CD8-positive, alpha-beta memory T cell (primary cell): ENCODE measurements around the gene IFI6. TPM values are rescaled to one million over a fixed set of nuclear protein-coding genes. Genes with fewer than 3 reads are reported as not detected.
"Not testable (repeated sequence)": the region's sequence is repeated elsewhere in the genome, so short reads cannot be mapped to it uniquely, and the experiment has no call there.

Source experiments
- CTCF ChIA-PET: fragments of 350-600 bp; sonication (Branson Sonifier 250); formaldehyde crosslinking; loops from one replicate; lab custom pipeline; 2021; ENCODE audit warnings: antibody characterized with exemption; lab: Charles Lee
- POLR2A ChIA-PET: fragments of 350-600 bp; sonication (Branson Sonifier 250); formaldehyde crosslinking; loops from one replicate; lab custom pipeline; 2021; ENCODE audit warnings: antibody characterized with exemption; lab: Charles Lee
- DNase-seq, 5 donors: peaks; one replicate each; pipeline versions ENCODE4 v3.0.0 to v3.0.0-alpha.2; 2020 to 2022; ENCODE audit warnings: mixed read lengths in 1 of 5
- H3K27ac ChIP-seq: one replicate; pipeline ENCODE4 v1.7.0; 2013; ENCODE audit warnings: low read depth, mild to moderate bottlenecking, low read length, moderate library complexity
- H3K27me3 ChIP-seq: 2 replicates; pipeline ENCODE4 v1.7.0; 2013; ENCODE audit warnings: low read length, mild to moderate bottlenecking; ENCODE audit not compliant: insufficient read depth, poor library complexity, severe bottlenecking
- H3K36me3 ChIP-seq: 2 replicates; pipeline ENCODE4 v1.7.0; 2013; ENCODE audit warnings: mild to moderate bottlenecking, low read length, moderate library complexity; ENCODE audit not compliant: insufficient read depth
- H3K4me1 ChIP-seq: 2 replicates; pipeline ENCODE4 v1.7.0; 2013; ENCODE audit warnings: mild to moderate bottlenecking, low read length, moderate library complexity; ENCODE audit not compliant: insufficient read depth
- H3K4me3 ChIP-seq: 2 replicates; pipeline ENCODE4 v1.7.0; 2013; ENCODE audit warnings: mild to moderate bottlenecking, low read length
- H3K9me3 ChIP-seq: 2 replicates; pipeline ENCODE4 v1.7.0; 2013; ENCODE audit warnings: mild to moderate bottlenecking, low read length
- H3K27ac Mint-ChIP-seq, 8 donors: one replicate each; pipeline ENCODE4 v1.8.0; 2020 to 2021; ENCODE audit warnings: mixed read lengths in 8 of 8, mild to moderate bottlenecking in 6 of 8, inconsistent platforms in 3 of 8, moderate library complexity in 3 of 8
- H3K27me3 Mint-ChIP-seq, 2 donors: one replicate each; pipeline ENCODE4 v1.8.0; 2020 to 2021; ENCODE audit warnings: mixed read lengths in 2 of 2, mild to moderate bottlenecking in 1 of 2, moderate library complexity in 1 of 2
- H3K36me3 Mint-ChIP-seq, 3 donors: one replicate each; pipeline ENCODE4 v1.8.0; 2020 to 2021; ENCODE audit warnings: mixed read lengths in 3 of 3, inconsistent platforms in 1 of 3, mild to moderate bottlenecking in 1 of 3
- H3K4me1 Mint-ChIP-seq, 3 donors: one replicate each; pipeline ENCODE4 v1.8.0; 2020 to 2021; ENCODE audit warnings: mixed read lengths in 3 of 3, inconsistent platforms in 1 of 3, mild to moderate bottlenecking in 1 of 3
- H3K4me3 Mint-ChIP-seq, 7 donors: one replicate each; pipeline ENCODE4 v1.8.0; 2020 to 2021; ENCODE audit warnings: mixed read lengths in 7 of 7, mild to moderate bottlenecking in 6 of 7, moderate library complexity in 4 of 7, inconsistent platforms in 2 of 7
- H3K9me3 Mint-ChIP-seq, 5 donors: one replicate each; pipeline ENCODE4 v1.8.0; 2020 to 2022; ENCODE audit warnings: mixed read lengths in 5 of 5, mild to moderate bottlenecking in 3 of 5, moderate library complexity in 2 of 5, inconsistent platforms in 1 of 5
- polyA plus RNA-seq: library from polyadenylated mRNA; unstranded; fragments of 300-500 nt; fragmentation: Illumina TruSeq; gene quantifications from one replicate; pipeline ENCODE4 v1.2.3, GENCODE V29; 2021
- total RNA-seq, 2 experiments: library from RNA; stranded (reverse); gene quantifications; one replicate each; pipeline ENCODE4 v1.2.3, GENCODE V29; 2021

Gene IFI6
- total and polyA plus RNA-seq, 3 experiments from 2014 or later: 10.7 to 161 (median 12.3) TPM

GRCh38 chr1:27632387-27633297 is 39.4 kb downstream of the IFI6 start:
- CTCF ChIA-PET: interaction anchor here (0.9 to 2.1 kb wide), 3 partner anchors 9 to 37 kb away, joined by 3 to 10 read pairs (median 3); no protein-coding TSS in a partner anchor
- no peaks in the 10 kb centered on the region for H3K9me3 Mint-ChIP-seq
- no peak overlapping the region for H3K4me3 ChIP-seq
- H3K27me3 ChIP-seq: no peaks in the 10 kb centered on the region
- peaks cover 62 to 80% (median 66%) of the 10 kb centered on the region in 3 donors for H3K4me1 Mint-ChIP-seq
- peak in 2 of 5 donors; percentile 34 to 74 for DNase-seq
- H3K4me3 Mint-ChIP-seq: peak overlapping the region; percentile 70 to 81 (median 79)
- peaks cover 67% of the 10 kb centered on the region for H3K4me1 ChIP-seq
- no peaks in the 10 kb centered on the region for H3K9me3 ChIP-seq
- peak overlapping the region; percentile 77 to 96 (median 92) for H3K27ac Mint-ChIP-seq
- no peaks in the 10 kb centered on the region for H3K27me3 Mint-ChIP-seq
- no peaks in the 10 kb centered on the region for H3K36me3 ChIP-seq
- H3K36me3 Mint-ChIP-seq: no peaks in the 10 kb centered on the region
- POLR2A ChIA-PET: interaction anchor here (0.6 to 1.7 kb wide), 2 partner anchors 26 to 30 kb away, joined by 3 to 4 read pairs; no protein-coding TSS in a partner anchor
- peak overlapping the region; percentile 2 for H3K27ac ChIP-seq

GRCh38 chr1:27630859-27631491 is 41.0 kb downstream of the IFI6 start:
- no peak for DNase-seq
- Mint-ChIP-seq H3K27ac (peak overlapping the region; percentile 35 to 95 (median 88)), H3K36me3 (no peaks in the 10 kb centered on the region), H3K27me3 (no peaks in the 10 kb centered on the region), H3K9me3 (no peaks in the 10 kb centered on the region), H3K4me1 (peaks cover 66 to 82% (median 74%) of the 10 kb centered on the region in 3 donors), H3K4me3 (peak overlapping the region; percentile 35 to 86 (median 66))
- no peaks in the 10 kb centered on the region for H3K36me3 ChIP-seq
- H3K4me3 ChIP-seq: no peak overlapping the region
- H3K27ac ChIP-seq: no peak overlapping the region
- no peaks in the 10 kb centered on the region for H3K27me3 ChIP-seq
- ChIA-PET CTCF (interaction anchor here (1.0 to 1.5 kb wide), 4 partner anchors 13 to 38 kb away, joined by 3 to 4 read pairs (median 4); no protein-coding TSS in a partner anchor), POLR2A (interaction anchor here (0.6 to 0.7 kb wide), 2 partner anchors 10 to 32 kb away, joined by 3 read pairs; no protein-coding TSS in a partner anchor)
- H3K4me1 ChIP-seq: peaks cover 66% of the 10 kb centered on the region
- no peaks in the 10 kb centered on the region for H3K9me3 ChIP-seq

GRCh38 chr1:27628712-27629111 is 43.3 kb downstream of the IFI6 start:
- Histone ChIP-seq H3K4me3 (no peak overlapping the region), H3K36me3 (no peaks in the 10 kb centered on the region), H3K9me3 (no peaks in the 10 kb centered on the region), H3K4me1 (peaks cover 72% of the 10 kb centered on the region), H3K27me3 (no peaks in the 10 kb centered on the region), H3K27ac (no peak overlapping the region)
- DNase-seq: no peak
- CTCF ChIA-PET: interaction anchor here (1.1 to 3.2 kb wide), 8 partner anchors 8 to 295 kb away, joined by 3 to 10 read pairs (median 5); no protein-coding TSS in a partner anchor
- Mint-ChIP-seq H3K4me1 (peaks cover 58 to 70% (median 70%) of the 10 kb centered on the region in 3 donors), H3K9me3 (no peaks in the 10 kb centered on the region), H3K27ac (peak overlapping the region in 6 of 8 donors; percentile 19 to 94 (median 68)), H3K27me3 (no peaks in the 10 kb centered on the region), H3K4me3 (no peak overlapping the region), H3K36me3 (no peaks in the 10 kb centered on the region)
- POLR2A ChIA-PET: interaction anchor here (0.7 kb wide), 1 partner anchor 20 kb away, joined by 3 read pairs; no protein-coding TSS in a partner anchor

GRCh38 chr1:27627733-27628132 is 44.3 kb downstream of the IFI6 start:
- CTCF ChIA-PET: interaction anchor here (1.3 to 3.2 kb wide), 6 partner anchors 9 to 331 kb away, joined by 3 to 10 read pairs (median 4); no protein-coding TSS in a partner anchor
- H3K27me3 Mint-ChIP-seq, H3K27me3 ChIP-seq, H3K9me3 ChIP-seq, POLR2A ChIA-PET, H3K36me3 ChIP-seq, H3K36me3 Mint-ChIP-seq, H3K27ac Mint-ChIP-seq, H3K9me3 Mint-ChIP-seq, DNase-seq, H3K4me3 ChIP-seq, H3K27ac ChIP-seq, H3K4me3 Mint-ChIP-seq: not testable (repeated sequence)
- H3K4me1 Mint-ChIP-seq: peaks cover 48 to 60% (median 60%) of the 10 kb centered on the region in 3 donors
- H3K4me1 ChIP-seq: peaks cover 72% of the 10 kb centered on the region

GRCh38 chr1:27627061-27627460 is 44.9 kb downstream of the IFI6 start:
- peaks cover 44 to 58% (median 56%) of the 10 kb centered on the region in 3 donors for H3K4me1 Mint-ChIP-seq
- Histone ChIP-seq H3K4me1 (peaks cover 66% of the 10 kb centered on the region), H3K27ac (no peak overlapping the region), H3K4me3 (no peak overlapping the region), H3K36me3 (no peaks in the 10 kb centered on the region), H3K9me3 (no peaks in the 10 kb centered on the region), H3K27me3 (no peaks in the 10 kb centered on the region)
- ChIA-PET POLR2A (no interaction called here), CTCF (interaction anchor here (1.3 to 3.2 kb wide), 3 partner anchors 18 to 331 kb away, joined by 3 to 10 read pairs (median 5); no protein-coding TSS in a partner anchor)
- H3K27ac Mint-ChIP-seq: peak overlapping the region in 5 of 8 donors; percentile 70 to 85 (median 80)
- DNase-seq: no peak
- H3K36me3 Mint-ChIP-seq: no peaks in the 10 kb centered on the region
- H3K9me3 Mint-ChIP-seq: no peaks in the 10 kb centered on the region
- H3K4me3 Mint-ChIP-seq: peak overlapping the region in 2 of 7 donors; percentile 48 to 75
- H3K27me3 Mint-ChIP-seq: no peaks in the 10 kb centered on the region

- H3K4me1 ChIP-seq: peaks cover 59% of the 10 kb centered on the region
- peaks cover 0 to 1% (median 0%) of the 10 kb centered on the region in 3 donors for H3K36me3 Mint-ChIP-seq
- DNase-seq: no peak
- H3K27me3 Mint-ChIP-seq: no peaks in the 10 kb centered on the region
- POLR2A ChIA-PET: interaction anchor here (1.1 kb wide), 1 partner anchor 12 kb away, joined by 4 read pairs; no protein-coding TSS in a partner anchor
- no peaks in the 10 kb centered on the region for H3K9me3 Mint-ChIP-seq
- peak overlapping the region; percentile 28 for H3K27ac ChIP-seq
- no peaks in the 10 kb centered on the region for H3K27me3 ChIP-seq
- no peaks in the 10 kb centered on the region for H3K9me3 ChIP-seq
- H3K4me3 Mint-ChIP-seq: no peak overlapping the region
- H3K27ac Mint-ChIP-seq: peak overlapping the region in 3 of 8 donors; percentile 80 to 84 (median 83)
- peak overlapping the region; percentile 25 for H3K4me3 ChIP-seq
- H3K36me3 ChIP-seq: no peaks in the 10 kb centered on the region
- CTCF ChIA-PET: interaction anchor here (0.9 to 1.3 kb wide), 3 partner anchors 37 to 330 kb away, joined by 3 to 4 read pairs (median 4); no protein-coding TSS in a partner anchor
- peaks cover 37 to 51% (median 51%) of the 10 kb centered on the region in 3 donors for H3K4me1 Mint-ChIP-seq
Observed at GRCh38 chr1:27626031-27626935, 45.7 kb downstream of the IFI6 start.
